Caco-2 (cell line): ENCODE measurements around the gene PRXL2A. TPM values are rescaled to one million over a fixed set of nuclear protein-coding genes. Genes with fewer than 3 reads are reported as not detected.
A peak's percentile ranks its signal among the peaks of the same experiment; 100 is the strongest.

ENCODE experiments used
- BruUV-seq: library from RNA; stranded (reverse); fragments of 400-500 nt; replicated peaks from 2 replicates; lab custom pipeline; 2021; lab: Mats Ljungman, UMichigan
- CTCF ChIA-PET: fragments of 300-600 bp; sonication (Branson Sonifier 250); formaldehyde crosslinking; loops from one replicate; lab custom pipeline; 2022; ENCODE audit warnings: antibody characterized with exemption; lab: Charles Lee
- POLR2A ChIA-PET: fragments of 300-600 bp; sonication (Branson Sonifier 250); formaldehyde crosslinking; loops from one replicate; lab custom pipeline; 2022; ENCODE audit warnings: antibody characterized with exemption; lab: Charles Lee
- DNase-seq, 2 experiments: peaks; one replicate each; pipeline versions ENCODE4 v3.0.0 to v3.0.0-alpha.2; 2020 to 2022
- H3K27me3 ChIP-seq: replicated peaks from 2 replicates; pipeline ENCODE4 v1.6.0; 2011; ENCODE audit warnings: low read length; ENCODE audit not compliant: control insufficient read depth, insufficient read depth
- H3K36me3 ChIP-seq: 2 replicates; pipeline ENCODE4 v1.5.1; 2011; ENCODE audit warnings: low read length; ENCODE audit not compliant: control insufficient read depth, insufficient read depth
- H3K4me1 ChIP-seq: fragments of 250-450 bp; sonication (Bioruptor Pico); 2 replicates; pipeline ENCODE4 v1.5.1; 2020; ENCODE audit warnings: mild to moderate bottlenecking
- H3K4me3 ChIP-seq: 2 replicates; pipeline ENCODE4 v1.5.1; 2011; ENCODE audit warnings: low read depth, mild to moderate bottlenecking, control low read depth, low read length
- H3K9me3 ChIP-seq: fragments of 250-450 bp; sonication (Bioruptor Pico); 2 replicates; pipeline ENCODE4 v1.5.1; 2020; ENCODE audit warnings: mild to moderate bottlenecking, moderate library complexity
- H3K27ac Mint-ChIP-seq: one replicate; pipeline ENCODE4 v1.8.0; 2022; ENCODE audit warnings: mixed read lengths; ENCODE audit not compliant: unreplicated experiment
- H3K27me3 Mint-ChIP-seq: one replicate; pipeline ENCODE4 v1.8.0; 2022; ENCODE audit warnings: mixed read lengths; ENCODE audit not compliant: insufficient read depth, unreplicated experiment
- H3K36me3 Mint-ChIP-seq: one replicate; pipeline ENCODE4 v1.8.0; 2022; ENCODE audit warnings: mild to moderate bottlenecking, mixed read lengths; ENCODE audit not compliant: insufficient read depth, unreplicated experiment
- H3K4me1 Mint-ChIP-seq: one replicate; pipeline ENCODE4 v1.8.0; 2022; ENCODE audit warnings: low read depth, mixed read lengths; ENCODE audit not compliant: unreplicated experiment
- H3K4me3 Mint-ChIP-seq: one replicate; pipeline ENCODE4 v1.8.0; 2022; ENCODE audit warnings: mild to moderate bottlenecking, moderate library complexity, mixed read lengths; ENCODE audit not compliant: unreplicated experiment
- H3K9me3 Mint-ChIP-seq: one replicate; pipeline ENCODE4 v1.8.0; 2022; ENCODE audit warnings: mixed read lengths; ENCODE audit not compliant: unreplicated experiment
- CTCF ChIP-seq, 2 experiments: fragments of 200-600 bp in 1 of 2; IDR thresholded peaks; 1 replicate in 1 of 2; 2 replicates in 1 of 2; pipeline versions ENCODE4 v1.5.1 to v1.8.0; 2011 to 2022; ENCODE audit warnings: antibody characterized with exemption in 1 of 2, control low read depth in 1 of 2, inconsistent platforms in 1 of 2, low read depth in 1 of 2, low read length in 1 of 2, mild to moderate bottlenecking in 1 of 2, moderate library complexity in 1 of 2; ENCODE audit not compliant: insufficient read depth in 1 of 2, severe bottlenecking in 1 of 2, unreplicated experiment in 1 of 2
- intact Hi-C: fragments of 100-400 bp; cut with micrococcal nuclease; formaldehyde crosslinking; loops from one replicate; pipeline ENCODE4 v1.10.0; 2022; ENCODE audit not compliant: unreplicated experiment
- total RNA-seq: library from RNA; stranded (reverse); gene quantifications from 2 replicates; pipeline ENCODE4 v1.2.3, GENCODE V29; 2022

The PRXL2A gene
- total RNA-seq, 1 experiment from 2014 or later = 88.6 TPM

GRCh38 chr10:80448209-80448942, 40.0 kb downstream of the PRXL2A start:
- DNase-seq = no peak
- no peaks in the 10 kb centered on the region for H3K36me3 ChIP-seq
- BruUV-seq = no TSS peak
- no peaks in the 10 kb centered on the region for H3K27me3 ChIP-seq
- H3K4me3 Mint-ChIP-seq = no peak overlapping the region
- H3K9me3 ChIP-seq = no peaks in the 10 kb centered on the region
- peak overlapping the region; percentile 55 for H3K27ac Mint-ChIP-seq
- no peaks in the 10 kb centered on the region for H3K9me3 Mint-ChIP-seq
- peaks cover 5% of the 10 kb centered on the region for H3K36me3 Mint-ChIP-seq
- peaks cover 51% of the 10 kb centered on the region for H3K4me1 Mint-ChIP-seq
- peaks cover 73% of the 10 kb centered on the region for H3K4me1 ChIP-seq
- no peak for TF ChIP-seq CTCF (IDR thresholded peaks at IDR 0.05; ENCODE audit: insufficient read depth in 1 of 2, low read depth in 1 of 2, low read length in 1 of 2, severe bottlenecking in 1 of 2, unreplicated experiment in 1 of 2)
- H3K27me3 Mint-ChIP-seq = no peaks in the 10 kb centered on the region
- intact Hi-C loops = no loop called here
- POLR2A ChIA-PET = interaction anchor here (1.4 kb wide), 1 partner anchor 57 kb away, joined by 6 read pairs; no protein-coding TSS in a partner anchor
- no peak overlapping the region for H3K4me3 ChIP-seq
- CTCF ChIA-PET = interaction anchor here (4.6 kb wide), 1 partner anchor 57 kb away, joined by 41 read pairs; no protein-coding TSS in a partner anchor

- H3K4me1 Mint-ChIP-seq = peaks cover 41% of the 10 kb centered on the region
- H3K36me3 ChIP-seq = no peaks in the 10 kb centered on the region
- H3K9me3 ChIP-seq = no peaks in the 10 kb centered on the region
- no peaks in the 10 kb centered on the region for H3K27me3 Mint-ChIP-seq
- CTCF ChIA-PET = interaction anchor here (0.9 to 4.6 kb wide), 5 partner anchors 11 to 215 kb away, joined by 3 to 41 read pairs (median 4); partner anchors contain the start of gene PRXL2A
- peaks cover 61% of the 10 kb centered on the region for H3K4me1 ChIP-seq
- no peaks in the 10 kb centered on the region for H3K9me3 Mint-ChIP-seq
- no peak overlapping the region for H3K4me3 Mint-ChIP-seq
- H3K27ac Mint-ChIP-seq = peak overlapping the region; percentile 55
- H3K4me3 ChIP-seq = no peak overlapping the region
- peak in 1 of 2 experiments; percentile 23 for TF ChIP-seq CTCF (IDR thresholded peaks at IDR 0.05; ENCODE audit: insufficient read depth in 1 of 2, low read depth in 1 of 2, low read length in 1 of 2, severe bottlenecking in 1 of 2, unreplicated experiment in 1 of 2)
- H3K27me3 ChIP-seq = no peaks in the 10 kb centered on the region
- peak; percentile 59 to 70 for DNase-seq
- intact Hi-C loops = loop anchor here (1.0 kb wide), 2 partner anchors 57 to 166 kb away; no protein-coding TSS in a partner anchor
- H3K36me3 Mint-ChIP-seq = peaks cover 11% of the 10 kb centered on the region
- POLR2A ChIA-PET = interaction anchor here (0.5 to 1.4 kb wide), 4 partner anchors 47 to 56 kb away, joined by 3 to 6 read pairs (median 3); no protein-coding TSS in a partner anchor
- no TSS peak for BruUV-seq
These were observed 41.2 kb downstream of the PRXL2A start for GRCh38 chr10:80449520-80449919.

DNA sequence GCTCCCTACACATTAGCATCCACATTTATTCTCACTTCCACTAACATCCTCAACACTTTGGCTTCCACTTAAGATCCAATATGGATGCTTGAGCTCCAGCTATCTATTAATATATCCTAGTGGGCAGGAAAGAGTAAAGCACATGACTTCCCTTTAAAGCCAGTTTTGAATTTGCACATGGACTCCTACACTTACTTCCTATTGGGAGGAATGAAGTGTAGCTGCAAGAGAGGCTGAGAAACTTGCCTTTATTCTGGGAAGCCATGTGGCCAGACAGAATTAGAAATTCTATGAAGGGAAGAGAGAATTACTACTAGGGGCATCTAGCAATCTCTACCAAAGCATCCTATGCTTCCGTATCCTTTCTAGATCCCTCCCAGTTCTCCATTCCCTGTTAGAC, 42.8 kb downstream of the PRXL2A start:
- BruUV-seq = no TSS peak
- DNase-seq = no peak
- Histone ChIP-seq H3K27me3 (no peaks in the 10 kb centered on the region), H3K9me3 (no peaks in the 10 kb centered on the region), H3K4me3 (no peak overlapping the region), H3K4me1 (peaks cover 60% of the 10 kb centered on the region), H3K36me3 (no peaks in the 10 kb centered on the region)
- ChIA-PET CTCF (interaction anchor here (1.0 kb wide), 1 partner anchor 55 kb away, joined by 3 read pairs; no protein-coding TSS in a partner anchor), POLR2A (no interaction called here)
- H3K27me3 Mint-ChIP-seq = no peaks in the 10 kb centered on the region
- TF ChIP-seq CTCF (IDR thresholded peaks at IDR 0.05; ENCODE audit: insufficient read depth in 1 of 2, low read depth in 1 of 2, low read length in 1 of 2, severe bottlenecking in 1 of 2, unreplicated experiment in 1 of 2) = no peak
- H3K36me3 Mint-ChIP-seq = peaks cover 23% of the 10 kb centered on the region
- H3K27ac Mint-ChIP-seq = no peak overlapping the region
- intact Hi-C loops = no loop called here
- no peak overlapping the region for H3K4me3 Mint-ChIP-seq
- peaks cover 40% of the 10 kb centered on the region for H3K4me1 Mint-ChIP-seq
- H3K9me3 Mint-ChIP-seq = no peaks in the 10 kb centered on the region
